ENCODE measurements around the gene MAPK6. TPM values are rescaled to one million over a fixed set of nuclear protein-coding genes. Genes with fewer than 3 reads are reported as not detected.
"Not testable (repeated sequence)": the region's sequence is repeated elsewhere in the genome, so short reads cannot be mapped to it uniquely, and the experiment has no call there.

MAPK6 gene
- total and polyA plus RNA-seq, 12 donors: 2.9 to 48.0 (median 17.1) TPM

DNA sequence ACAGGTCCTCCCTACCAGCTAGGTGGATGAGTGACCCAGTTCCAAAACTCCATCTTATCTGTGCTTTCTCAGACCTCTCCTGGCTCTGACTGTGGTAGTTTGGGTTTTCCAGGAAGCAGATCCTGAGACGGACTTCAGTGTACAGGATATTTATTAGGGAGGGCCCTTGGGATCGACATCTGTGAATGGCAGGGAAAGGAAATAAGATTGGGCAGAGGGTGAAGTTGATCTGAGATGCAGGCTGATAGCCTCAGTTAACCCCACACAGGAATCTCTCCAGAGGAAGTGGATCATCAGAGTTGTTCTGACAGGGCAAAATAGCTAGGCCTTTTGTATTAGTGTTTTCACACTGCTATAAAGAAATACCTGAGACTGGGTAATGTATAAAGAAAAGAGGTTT is 16.7 kb upstream of the MAPK6 start:
- Histone ChIP-seq H3K36me3 (replicated peaks in 1 of 2) (no peaks in the 10 kb centered on the region), H3K4me1 (replicated peaks in 1 of 2) (no peaks in the 10 kb centered on the region), H3K27ac (no peak overlapping the region), H3K9me3 (replicated peaks in 1 of 3) (no peaks in the 10 kb centered on the region), H3K27me3 (no peaks in the 10 kb centered on the region), H3K4me3 (no peak overlapping the region)
- DNase-seq: no peak
- no peak for TF ChIP-seq POLR2A (IDR thresholded peaks at IDR 0.05)
- TF ChIP-seq, protein P1, sequence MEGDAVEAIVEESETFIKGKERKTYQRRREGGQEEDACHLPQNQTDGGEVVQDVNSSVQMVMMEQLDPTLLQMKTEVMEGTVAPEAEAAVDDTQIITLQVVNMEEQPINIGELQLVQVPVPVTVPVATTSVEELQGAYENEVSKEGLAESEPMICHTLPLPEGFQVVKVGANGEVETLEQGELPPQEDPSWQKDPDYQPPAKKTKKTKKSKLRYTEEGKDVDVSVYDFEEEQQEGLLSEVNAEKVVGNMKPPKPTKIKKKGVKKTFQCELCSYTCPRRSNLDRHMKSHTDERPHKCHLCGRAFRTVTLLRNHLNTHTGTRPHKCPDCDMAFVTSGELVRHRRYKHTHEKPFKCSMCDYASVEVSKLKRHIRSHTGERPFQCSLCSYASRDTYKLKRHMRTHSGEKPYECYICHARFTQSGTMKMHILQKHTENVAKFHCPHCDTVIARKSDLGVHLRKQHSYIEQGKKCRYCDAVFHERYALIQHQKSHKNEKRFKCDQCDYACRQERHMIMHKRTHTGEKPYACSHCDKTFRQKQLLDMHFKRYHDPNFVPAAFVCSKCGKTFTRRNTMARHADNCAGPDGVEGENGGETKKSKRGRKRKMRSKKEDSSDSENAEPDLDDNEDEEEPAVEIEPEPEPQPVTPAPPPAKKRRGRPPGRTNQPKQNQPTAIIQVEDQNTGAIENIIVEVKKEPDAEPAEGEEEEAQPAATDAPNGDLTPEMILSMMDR (IDR thresholded peaks at IDR 0.05): no peak
- intact Hi-C loops (cut with DNase I): no loop called here
- 46 to 92% (median 81%) methylated on average over 2 of the region's 2 CpGs for WGBS, 4 donors

DNA sequence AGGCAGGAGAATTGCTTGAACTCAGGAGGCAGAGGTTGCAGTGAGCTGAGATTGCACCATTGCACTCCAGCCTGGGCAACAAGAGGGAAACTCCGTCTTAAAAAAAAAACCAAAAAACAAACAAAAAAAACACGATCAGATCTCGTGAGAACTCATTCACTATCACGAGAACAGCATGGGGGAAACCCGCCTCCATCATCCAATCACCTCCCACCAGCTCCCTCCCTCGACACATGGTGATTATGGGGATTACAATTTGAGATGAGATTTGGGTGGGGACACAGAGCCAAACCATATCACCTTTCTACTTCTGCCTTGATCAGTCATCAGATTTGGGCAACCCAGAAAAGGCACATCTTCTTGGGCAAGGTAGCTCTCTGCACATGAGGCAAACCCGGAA is 15.9 kb upstream of the MAPK6 start:
- WGBS, 4 donors: 78 to 87% (median 85%) methylated on average over 7 of the region's 7 CpGs
- H3K4me3 ChIP-seq; H3K4me1 ChIP-seq (replicated peaks in 1 of 2); intact Hi-C loops (cut with DNase I); H3K27me3 ChIP-seq; H3K27ac ChIP-seq; H3K9me3 ChIP-seq (replicated peaks in 1 of 3); H3K36me3 ChIP-seq (replicated peaks in 1 of 2); DNase-seq: not testable (repeated sequence)

DNA sequence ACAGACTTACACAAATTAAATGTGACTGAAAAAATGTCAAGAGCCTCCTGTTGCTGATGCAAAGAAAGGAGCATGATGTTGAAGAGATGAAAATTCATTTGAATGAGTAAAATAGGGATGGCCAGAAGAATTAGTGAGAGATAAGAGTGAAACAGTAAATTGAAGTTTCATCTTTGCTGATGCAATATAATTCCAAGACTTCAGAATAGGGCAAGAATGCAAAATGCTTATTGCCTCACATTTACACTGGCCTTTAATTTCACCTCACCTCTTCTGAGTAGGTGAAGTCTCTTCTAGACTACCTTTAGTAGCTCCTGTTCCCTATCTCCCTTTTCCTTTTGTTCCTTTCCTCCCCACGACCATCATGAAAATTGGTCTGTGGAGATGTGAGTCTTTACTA is 15.3 kb upstream of the MAPK6 start:
- intact Hi-C loops (cut with DNase I): no loop called here
- 74 to 95% (median 86%) methylated on average over 1 of the region's 1 CpG for WGBS, 4 donors
- no peak for DNase-seq
- Histone ChIP-seq H3K4me3 (no peak overlapping the region), H3K27me3 (no peaks in the 10 kb centered on the region), H3K4me1 (replicated peaks in 1 of 2) (no peaks in the 10 kb centered on the region), H3K27ac (no peak overlapping the region), H3K36me3 (replicated peaks in 1 of 2) (no peaks in the 10 kb centered on the region), H3K9me3 (replicated peaks in 1 of 3) (no peaks in the 10 kb centered on the region)
- TF ChIP-seq, protein P1 (IDR thresholded peaks at IDR 0.05): no peak
- TF ChIP-seq POLR2A (IDR thresholded peaks at IDR 0.05): no peak

DNA sequence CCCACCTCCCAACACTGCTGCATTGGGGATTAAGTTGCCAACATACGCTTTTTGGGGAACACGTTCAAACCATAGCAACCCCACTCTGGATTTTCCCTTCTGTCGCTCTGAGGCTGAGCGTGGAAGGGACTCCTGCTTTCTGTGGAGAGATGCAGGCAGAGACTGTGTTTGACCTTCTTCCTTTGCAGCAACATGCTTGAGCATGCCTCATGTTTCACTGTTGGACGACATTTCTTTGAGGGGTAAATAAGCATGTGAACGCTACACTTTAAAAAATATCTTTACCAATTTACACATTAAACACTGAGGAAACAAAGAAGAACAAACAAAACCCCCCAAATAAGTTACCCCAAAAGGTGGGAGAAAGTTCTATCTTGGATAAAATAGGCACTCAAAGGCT is 14.2 kb upstream of the MAPK6 start:
- no peak overlapping the region for H3K27ac ChIP-seq
- TF ChIP-seq POLR2A (IDR thresholded peaks at IDR 0.05): no peak
- TF ChIP-seq, protein P1 (IDR thresholded peaks at IDR 0.05): no peak

More for the DNA sequence above, 14.2 kb upstream of the MAPK6 start:
- DNase-seq: no peak
- Histone ChIP-seq H3K36me3 (replicated peaks in 1 of 2) (no peaks in the 10 kb centered on the region), H3K27me3 (no peaks in the 10 kb centered on the region), H3K4me3 (no peak overlapping the region), H3K4me1 (replicated peaks in 1 of 2) (no peaks in the 10 kb centered on the region), H3K9me3 (replicated peaks in 1 of 3) (no peaks in the 10 kb centered on the region)
- WGBS, 4 donors: 92 to 96% (median 93%) methylated on average over 6 of the region's 6 CpGs
- intact Hi-C loops (cut with DNase I): no loop called here

All from adrenal gland (tissue), 12 donors.